Measurements from ENCODE around the gene PRKCE. TPM values are rescaled to one million over a fixed set of nuclear protein-coding genes. Genes with fewer than 3 reads are reported as not detected.

PRKCE gene
- total RNA-seq, 1 donor from 2014 or later, result 28.4 TPM

- DNase-seq (ENCODE audit: low read depth in 2 of 2), result no peak
Observed at GRCh38 chr2:46009772-46010171, 358.3 kb downstream of the PRKCE start.

DNA sequence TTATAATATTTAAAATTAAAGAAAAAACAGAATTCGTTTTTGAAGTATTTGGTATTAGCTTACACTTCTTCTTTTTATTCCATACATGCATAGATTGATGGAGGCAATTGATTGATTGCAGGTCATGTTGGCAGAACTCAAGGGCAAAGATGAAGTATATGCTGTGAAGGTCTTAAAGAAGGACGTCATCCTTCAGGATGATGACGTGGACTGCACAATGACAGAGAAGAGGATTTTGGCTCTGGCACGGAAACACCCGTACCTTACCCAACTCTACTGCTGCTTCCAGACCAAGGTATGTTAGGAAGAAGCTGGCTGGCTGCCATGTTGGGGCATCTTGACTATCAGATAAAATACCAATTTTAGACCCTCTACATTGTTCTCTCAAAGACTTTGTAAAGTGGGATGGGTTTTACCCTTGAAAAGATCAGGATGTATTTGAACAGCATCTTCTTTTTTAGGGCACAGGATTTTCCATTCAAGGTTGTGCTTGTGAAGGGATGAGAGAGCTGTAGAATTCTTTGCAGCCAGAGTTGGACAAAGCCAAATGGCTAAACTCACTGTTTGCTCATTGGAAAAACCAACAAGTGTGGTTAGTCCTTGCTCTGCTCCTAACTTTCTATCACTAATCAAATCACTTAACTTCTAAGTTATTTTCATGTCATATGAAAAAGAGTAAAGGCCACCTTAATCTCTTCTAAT lies 358.9 kb downstream of the PRKCE start:
- no peak for DNase-seq (ENCODE audit: low read depth in 2 of 2)

GRCh38 chr2:46010925-46011490 lies 359.5 kb downstream of the PRKCE start:
- DNase-seq (ENCODE audit: low read depth in 2 of 2), result peak; percentile 54 to 74

- no peak for DNase-seq (ENCODE audit: low read depth in 2 of 2)
Observed at GRCh38 chr2:46012618-46013240, 361.3 kb downstream of the PRKCE start.

DNA sequence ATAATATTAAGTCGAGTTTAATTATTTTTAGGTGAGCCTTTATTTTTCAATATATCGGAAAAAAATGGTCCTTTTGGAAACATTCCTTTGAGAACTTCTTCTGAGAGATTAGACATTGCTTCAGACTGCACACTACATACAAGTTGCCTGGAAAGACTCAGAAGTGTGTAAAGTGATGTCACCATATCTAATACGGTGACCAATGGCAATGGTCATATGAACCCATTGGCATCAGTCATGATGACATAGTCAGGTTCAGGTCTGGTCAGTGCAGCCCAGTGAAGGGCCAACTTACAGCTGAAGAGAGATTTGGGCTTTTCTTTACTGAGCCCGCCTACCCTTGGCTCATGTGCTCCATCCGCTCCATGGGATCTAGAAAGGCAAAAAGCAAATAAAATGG lies 362.3 kb downstream of the PRKCE start:
- DNase-seq (ENCODE audit: low read depth in 2 of 2), result no peak

GRCh38 chr2:46014911-46015654 lies 363.6 kb downstream of the PRKCE start:
- peak; percentile 79 to 86 for DNase-seq (ENCODE audit: low read depth in 2 of 2)

DNA sequence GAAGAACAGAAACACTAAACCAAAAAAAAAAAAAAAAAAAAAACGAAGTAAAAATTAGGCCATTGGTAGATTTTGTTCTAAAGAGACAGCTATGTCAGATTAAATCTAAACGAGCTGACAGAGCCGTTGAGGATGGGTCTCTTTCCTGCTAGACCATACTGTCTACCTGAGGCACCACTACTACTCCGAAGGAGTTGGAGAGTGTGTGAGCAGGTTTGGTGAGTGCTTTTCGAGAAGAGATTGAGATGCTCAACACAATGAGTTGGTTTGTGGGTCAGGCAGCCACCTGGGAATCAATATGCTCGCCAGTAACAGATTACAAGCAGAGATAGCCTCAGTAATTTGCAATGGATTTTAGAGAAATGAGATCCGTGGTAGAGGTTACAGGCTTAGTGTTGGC lies 364.2 kb downstream of the PRKCE start:
- no peak for DNase-seq (ENCODE audit: low read depth in 2 of 2)

DNA sequence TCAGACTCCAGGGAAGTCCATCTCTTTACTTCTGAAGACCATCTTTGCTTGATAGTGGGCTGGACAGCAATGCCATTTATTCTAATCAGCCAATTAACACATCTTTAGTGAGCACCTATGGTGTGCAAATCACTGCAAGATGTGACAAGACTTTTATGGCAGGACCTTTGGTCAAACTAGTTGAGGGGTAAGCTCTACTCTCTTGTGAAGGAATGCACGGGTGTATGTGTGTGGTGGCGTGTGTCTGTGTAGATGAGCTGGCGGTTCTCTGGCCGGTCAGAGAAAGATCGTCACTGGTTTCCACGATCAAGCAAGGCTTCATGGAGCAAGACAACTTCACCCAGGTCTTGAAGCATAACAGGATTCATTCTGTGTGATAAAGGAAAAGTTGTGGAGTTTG lies 364.6 kb downstream of the PRKCE start:
- no peak for DNase-seq (ENCODE audit: low read depth in 2 of 2)

GRCh38 chr2:46018773-46019591 lies 367.5 kb downstream of the PRKCE start:
- DNase-seq (ENCODE audit: low read depth in 2 of 2), result no peak

GRCh38 chr2:46020416-46020815 lies 368.9 kb downstream of the PRKCE start:
- no peak for DNase-seq (ENCODE audit: low read depth in 2 of 2)

DNA sequence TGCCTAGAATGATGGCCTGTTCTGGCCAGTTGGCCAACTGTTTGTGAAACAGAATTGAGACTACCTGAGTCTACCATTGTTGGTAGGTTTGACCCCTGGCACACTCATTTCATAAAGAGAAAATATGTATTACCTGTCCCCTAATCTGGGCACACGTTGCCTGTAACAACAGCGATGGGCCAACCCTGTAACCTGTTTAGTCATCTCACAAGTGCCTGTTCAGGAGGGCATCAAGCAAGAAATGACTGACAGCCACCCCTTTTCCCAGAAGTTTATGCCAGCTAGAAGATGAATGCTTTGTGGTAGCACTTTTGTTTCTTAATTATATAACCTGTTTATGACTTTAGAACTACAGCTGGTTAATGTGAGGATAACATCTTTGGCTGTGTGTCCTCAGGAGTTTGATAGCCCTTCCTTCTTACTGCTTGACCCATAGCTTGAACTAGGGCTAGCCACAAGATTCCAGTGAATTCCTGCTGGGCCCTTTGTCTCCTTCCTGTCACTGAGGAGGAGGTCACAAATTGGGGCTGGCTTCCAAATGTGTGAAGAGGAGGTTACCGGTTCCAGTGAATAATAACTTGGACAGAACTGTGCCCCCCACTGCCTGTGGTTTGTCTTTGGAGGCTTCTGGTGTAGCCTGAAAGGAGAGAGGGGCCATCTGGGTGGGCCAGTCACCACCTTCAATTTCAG lies 371.8 kb downstream of the PRKCE start:
- no peak for DNase-seq (ENCODE audit: low read depth in 2 of 2)

- peak; percentile 61 to 72 for DNase-seq (ENCODE audit: low read depth in 2 of 2)
Observed at GRCh38 chr2:46024146-46024779, 372.8 kb downstream of the PRKCE start.

DNA sequence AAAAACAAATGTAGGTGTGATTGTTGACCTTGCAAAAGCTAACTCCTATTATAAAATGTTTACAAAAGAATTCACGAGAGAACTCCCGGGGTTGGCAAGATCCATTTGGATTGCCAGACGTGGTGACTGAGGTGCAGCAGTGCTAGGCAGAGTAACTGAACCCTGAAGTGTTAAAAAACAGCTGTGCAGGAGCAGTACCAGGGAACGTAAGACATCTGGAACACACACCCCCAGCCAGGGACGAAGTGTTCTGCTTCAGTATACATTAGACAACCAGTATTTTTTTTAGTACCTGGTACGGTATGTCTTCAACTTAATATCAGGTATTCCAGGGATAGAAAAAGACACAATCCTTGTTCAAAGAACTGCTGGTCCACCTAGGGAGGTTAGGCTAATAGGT lies 373.6 kb downstream of the PRKCE start:
- DNase-seq (ENCODE audit: low read depth in 2 of 2), result no peak

GRCh38 chr2:46025676-46026075 lies 374.2 kb downstream of the PRKCE start:
- DNase-seq (ENCODE audit: low read depth in 2 of 2), result no peak

GRCh38 chr2:46026431-46026830 lies 375.0 kb downstream of the PRKCE start:
- DNase-seq (ENCODE audit: low read depth in 2 of 2), result no peak

DNA sequence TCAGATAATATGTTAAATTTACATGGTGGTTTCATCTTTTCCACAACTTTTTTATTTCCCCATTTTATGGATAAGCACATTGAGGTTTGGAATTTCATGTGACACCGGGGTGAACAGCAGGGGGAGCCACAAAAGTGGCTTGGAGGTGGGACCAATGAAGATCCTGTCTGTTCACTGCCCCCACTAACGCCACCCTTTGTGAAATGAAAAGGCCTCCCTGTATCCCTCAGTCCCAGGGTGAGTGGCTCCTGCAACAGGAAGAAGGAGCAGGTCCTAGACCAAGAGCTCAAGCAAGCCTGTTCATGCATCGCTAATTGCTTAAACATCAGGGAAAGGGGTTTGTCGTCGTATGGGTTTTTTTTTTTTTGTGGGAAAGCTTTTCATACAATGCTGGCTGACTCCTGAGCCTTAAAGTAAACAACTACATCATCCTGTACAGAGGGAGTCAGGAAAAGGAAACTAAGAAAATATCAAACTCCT lies 377.9 kb downstream of the PRKCE start:
- DNase-seq (ENCODE audit: low read depth in 2 of 2), result peak in 1 of 2 donors; percentile 95

DNA sequence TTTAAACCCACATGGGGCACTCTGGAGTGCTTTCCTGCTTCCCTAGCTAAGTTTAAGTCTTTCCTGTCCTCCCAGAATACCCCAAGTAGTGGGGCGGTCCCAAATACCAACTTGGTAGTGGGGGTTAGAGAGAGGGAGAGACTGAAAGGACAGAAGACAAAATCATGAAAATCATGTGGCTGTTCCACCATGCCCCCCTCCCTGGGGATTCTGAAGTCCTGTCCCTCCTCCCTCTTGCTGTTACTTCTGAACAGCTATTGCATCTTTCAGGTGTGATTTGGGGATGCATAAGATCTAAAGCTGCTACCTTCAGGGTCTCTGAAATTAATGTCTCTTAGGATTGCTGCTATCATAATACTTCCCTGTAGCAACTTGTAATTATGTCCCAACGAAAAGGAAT lies 378.9 kb downstream of the PRKCE start:
- DNase-seq (ENCODE audit: low read depth in 2 of 2), result no peak

DNA sequence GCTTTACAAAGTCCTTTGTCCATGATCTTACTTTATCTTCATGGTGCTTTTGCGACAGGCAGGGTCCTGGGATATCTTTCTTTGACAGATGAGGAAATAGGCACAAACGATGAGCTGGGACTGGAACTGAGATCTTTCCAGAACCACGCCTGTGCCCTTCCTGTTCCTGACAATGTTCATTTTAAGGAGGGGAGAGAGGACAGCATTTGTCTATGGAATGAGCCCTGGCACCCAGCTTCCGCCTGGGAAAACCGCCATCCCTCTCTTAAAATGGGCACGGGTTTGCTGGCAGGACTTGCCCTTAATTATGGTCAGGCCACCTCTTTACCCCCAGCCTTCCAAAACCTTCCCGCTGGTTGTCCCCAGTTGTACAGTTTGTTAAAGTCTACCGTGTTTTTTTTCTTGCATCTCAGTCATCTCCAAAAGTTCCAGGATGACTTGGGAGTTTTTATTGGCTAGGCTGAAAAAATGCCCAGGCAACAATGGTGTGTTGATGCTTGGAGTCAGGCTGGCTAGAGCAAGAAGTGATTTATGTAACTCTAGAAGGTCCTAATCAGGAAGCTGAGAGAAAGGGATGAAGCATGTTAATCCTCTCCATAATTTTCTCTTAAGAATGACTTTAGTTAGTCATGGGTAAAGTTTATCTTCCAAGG lies 380.8 kb downstream of the PRKCE start:
- DNase-seq (ENCODE audit: low read depth in 2 of 2), result peak in 1 of 2 donors; percentile 28

- no peak for DNase-seq (ENCODE audit: low read depth in 2 of 2)
Observed at GRCh38 chr2:46032996-46033395, 381.5 kb downstream of the PRKCE start.

GRCh38 chr2:46034535-46034934 lies 383.1 kb downstream of the PRKCE start:
- peak in 1 of 2 donors; percentile 63 for DNase-seq (ENCODE audit: low read depth in 2 of 2)

Measured in dermis microvascular lymphatic vessel endothelial cell (primary cell).